GM19438 (cell line): ENCODE data around the gene CIRBP.

Source experiments
- ATAC-seq: cut with Tn5 transposase; IDR thresholded peaks from one replicate; pipeline ENCODE4 v1.9.1; 2021; ENCODE audit warnings: low read depth; ENCODE audit not compliant: unreplicated experiment

CIRBP gene

DNA sequence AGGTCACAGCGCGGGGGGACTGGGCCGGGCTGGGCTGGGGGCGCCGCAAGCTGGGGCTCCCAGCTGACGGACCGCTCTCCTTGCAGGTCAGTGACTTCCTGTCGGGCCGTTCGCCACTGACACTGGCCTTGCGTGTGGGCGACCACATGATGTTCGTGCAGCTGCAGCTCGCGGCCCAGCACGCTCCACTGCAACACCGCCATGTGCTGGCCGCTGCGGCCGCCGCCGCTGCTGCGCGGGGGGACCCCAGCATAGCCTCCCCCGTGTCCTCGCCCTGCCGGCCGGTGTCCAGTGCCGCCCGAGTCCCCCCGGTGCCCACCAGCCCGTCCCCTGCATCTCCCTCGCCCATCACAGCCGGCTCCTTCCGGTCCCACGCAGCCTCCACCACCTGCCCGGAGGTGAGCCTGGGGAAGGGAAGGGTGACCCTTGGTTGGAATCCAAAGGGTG is 15.0 kb upstream of the CIRBP start:
- no peak for ATAC-seq

DNA sequence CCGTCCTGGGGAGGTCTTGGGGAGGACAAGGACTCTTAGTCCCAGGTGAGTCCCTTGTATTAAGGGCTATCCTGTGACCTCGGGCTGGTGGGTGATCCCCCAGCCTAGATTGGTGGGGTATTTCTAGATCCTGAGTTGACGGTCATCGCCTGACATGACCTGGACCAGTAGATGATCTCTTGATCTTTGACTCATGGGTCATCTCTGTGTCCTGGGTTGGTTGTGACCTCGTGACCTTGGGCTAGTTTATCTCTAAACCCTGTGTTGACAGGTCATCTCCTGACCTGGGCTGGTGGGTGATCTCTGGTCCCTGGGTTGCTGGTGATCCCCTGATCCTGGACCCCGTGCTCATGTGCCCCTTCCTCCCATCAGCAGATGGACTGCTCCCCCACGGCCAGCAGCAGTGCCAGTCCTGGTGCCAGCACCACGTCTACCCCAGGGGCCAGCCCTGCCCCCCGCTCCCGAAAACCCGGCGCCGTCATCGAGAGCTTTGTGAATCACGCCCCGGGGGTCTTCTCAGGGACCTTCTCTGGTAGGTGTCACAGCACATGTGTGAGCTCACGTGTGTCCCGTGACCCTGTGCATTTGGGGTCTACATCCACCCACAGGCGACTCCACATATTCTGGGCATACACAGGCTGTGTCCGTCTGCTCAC is 14.5 kb upstream of the CIRBP start:
- ATAC-seq = no peak

DNA sequence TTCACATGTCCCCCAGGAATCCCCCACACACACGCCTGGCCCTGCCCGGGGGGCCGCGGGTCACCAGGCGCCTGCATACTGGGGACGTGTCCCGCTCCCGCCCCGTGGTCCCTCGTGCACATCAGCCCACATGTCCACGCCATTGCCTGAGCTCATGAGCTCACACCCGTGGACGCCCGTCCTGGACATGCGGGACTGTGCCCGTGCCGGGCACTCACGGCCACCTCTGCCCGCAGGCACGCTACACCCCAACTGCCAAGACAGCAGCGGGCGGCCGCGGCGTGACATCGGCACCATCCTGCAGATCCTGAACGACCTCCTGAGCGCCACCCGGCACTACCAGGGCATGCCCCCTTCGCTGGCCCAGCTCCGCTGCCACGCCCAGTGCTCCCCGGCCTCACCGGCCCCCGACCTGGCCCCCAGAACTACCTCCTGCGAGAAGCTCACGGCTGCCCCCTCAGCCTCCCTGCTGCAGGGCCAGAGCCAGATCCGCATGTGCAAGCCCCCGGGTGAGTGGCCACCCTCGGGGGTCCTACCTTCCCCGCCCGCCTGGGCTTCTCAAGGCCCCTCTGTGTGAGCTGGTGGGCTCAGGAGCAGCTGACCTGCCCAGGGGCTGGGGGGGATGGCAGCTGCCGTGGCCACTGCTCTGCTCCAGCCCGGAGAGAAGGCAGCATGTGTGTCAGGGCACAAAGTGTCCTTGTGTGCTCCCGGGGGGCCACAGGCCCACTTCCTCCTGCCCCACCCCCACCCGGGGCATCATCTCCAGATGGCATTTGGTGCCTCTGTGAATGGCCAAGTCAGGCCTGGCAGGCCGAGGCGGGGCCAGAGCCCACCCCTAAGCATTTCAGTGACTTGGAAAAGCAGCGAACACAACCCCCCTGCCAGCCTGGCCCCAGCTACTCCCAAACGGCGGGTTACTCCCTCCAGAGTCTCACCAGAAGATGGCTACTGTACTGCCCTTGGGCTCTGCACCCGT is 13.7 kb upstream of the CIRBP start:
- no peak for ATAC-seq

DNA sequence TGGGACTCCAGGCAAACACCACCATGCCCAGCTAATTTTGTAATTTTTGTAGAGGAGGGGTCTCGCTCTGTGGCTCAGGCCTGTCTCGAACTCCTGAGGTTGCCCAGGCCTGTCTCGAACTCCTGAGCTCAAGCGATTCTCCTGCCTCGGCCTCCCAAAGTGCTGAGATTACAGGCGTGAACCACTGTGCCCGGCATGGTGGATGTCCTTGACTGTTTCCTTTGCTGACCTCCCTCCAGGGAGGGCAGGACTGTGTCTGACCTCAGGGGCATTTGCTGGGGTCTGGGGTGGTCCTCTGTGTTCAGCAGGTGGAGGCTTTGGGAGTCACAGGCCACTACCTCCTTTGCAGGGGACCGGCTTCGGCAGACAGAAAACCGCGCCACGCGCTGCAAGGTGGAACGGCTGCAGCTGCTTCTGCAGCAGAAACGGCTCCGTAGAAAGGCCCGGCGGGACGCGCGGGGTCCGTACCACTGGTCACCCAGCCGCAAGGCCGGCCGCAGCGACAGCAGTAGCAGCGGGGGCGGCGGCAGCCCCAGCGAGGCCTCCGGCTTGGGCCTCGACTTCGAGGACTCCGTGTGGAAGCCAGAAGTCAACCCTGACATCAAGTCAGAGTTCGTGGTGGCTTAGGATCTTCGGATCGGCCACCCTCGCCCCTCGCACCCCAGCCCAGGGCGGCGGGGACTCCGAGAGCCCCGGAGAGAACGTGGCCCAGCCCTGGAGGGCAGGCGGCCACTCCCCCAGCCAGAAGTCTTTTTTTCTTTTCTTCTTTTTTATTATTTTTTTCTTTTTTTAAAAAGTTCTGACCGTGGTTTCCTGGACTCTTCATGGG is 12.3 kb upstream of the CIRBP start:
- no peak for ATAC-seq

DNA sequence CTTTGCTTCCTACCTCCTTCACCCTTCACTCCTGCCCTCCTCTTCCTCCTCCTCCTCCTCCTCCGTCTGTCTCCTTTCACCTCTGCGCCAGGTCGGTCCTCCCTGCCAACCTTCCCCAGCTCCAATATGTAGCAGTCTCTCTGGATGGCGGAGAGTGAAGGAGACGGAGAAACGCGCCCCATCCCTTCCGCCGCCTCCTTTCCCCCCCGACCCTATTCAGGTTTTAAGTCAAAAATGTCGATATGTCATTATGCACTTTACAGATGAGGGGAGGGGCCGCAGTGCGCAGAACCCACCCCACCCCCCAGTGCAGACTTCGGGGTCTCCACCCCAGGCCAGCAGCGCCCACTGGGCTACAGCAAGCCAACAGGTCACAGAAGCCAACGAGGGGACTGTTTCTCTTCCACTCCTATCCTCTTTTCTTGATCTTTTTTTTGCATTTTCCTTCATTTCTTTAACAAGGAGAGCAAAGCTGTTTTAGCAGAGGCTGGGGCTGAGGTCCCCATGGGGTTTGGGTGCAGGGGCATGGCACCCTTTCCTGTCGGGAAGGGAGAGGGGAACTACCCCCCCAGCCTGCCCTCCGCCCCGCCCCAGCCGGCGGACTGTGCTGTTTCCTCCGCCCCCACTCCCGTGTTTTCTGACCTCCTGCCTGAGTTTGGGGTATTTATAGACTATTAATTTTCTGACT is 11.5 kb upstream of the CIRBP start:
- ATAC-seq = no peak

DNA sequence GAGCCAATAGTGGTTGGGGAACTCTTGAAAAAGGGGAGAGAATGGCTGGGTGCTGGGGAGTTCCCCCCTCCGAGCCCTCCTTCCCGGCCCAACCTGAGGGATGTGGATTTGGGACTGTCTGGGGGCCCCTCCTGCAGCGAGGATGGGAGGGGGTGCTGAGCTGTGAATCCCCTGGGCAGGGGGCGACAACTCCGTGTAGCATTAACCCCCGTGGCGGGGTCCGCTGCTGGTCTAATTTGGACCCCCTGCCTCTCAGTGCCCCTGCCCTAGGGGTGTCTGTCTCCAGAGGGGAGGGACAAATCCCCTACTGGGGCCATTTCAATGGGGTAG is 11.0 kb upstream of the CIRBP start:
- ATAC-seq = no peak

DNA sequence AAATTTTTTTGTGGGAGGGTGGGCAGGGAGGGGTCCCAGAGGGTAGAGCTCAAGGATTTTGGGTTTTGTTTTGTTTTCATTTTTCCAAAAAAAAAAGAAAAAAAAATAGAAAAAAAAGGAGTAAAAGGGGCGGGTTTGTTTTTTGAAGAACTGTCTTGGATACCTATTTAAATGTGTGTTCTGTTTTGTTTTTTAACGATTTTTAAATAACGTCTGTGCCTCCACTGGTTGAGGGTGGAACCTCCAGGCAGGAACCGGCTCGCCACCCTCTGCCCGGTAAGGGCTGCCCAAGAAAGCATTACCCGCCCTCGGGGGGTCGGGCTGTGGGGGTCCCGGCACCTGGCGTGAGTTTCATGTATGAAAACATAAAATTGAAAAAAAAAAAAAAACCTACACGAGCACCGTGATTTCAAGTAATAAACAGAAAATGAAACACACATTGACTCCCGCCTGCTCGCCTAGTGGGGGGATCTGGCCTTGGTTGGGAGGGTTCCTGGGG is 10.4 kb upstream of the CIRBP start:
- ATAC-seq = no peak

DNA sequence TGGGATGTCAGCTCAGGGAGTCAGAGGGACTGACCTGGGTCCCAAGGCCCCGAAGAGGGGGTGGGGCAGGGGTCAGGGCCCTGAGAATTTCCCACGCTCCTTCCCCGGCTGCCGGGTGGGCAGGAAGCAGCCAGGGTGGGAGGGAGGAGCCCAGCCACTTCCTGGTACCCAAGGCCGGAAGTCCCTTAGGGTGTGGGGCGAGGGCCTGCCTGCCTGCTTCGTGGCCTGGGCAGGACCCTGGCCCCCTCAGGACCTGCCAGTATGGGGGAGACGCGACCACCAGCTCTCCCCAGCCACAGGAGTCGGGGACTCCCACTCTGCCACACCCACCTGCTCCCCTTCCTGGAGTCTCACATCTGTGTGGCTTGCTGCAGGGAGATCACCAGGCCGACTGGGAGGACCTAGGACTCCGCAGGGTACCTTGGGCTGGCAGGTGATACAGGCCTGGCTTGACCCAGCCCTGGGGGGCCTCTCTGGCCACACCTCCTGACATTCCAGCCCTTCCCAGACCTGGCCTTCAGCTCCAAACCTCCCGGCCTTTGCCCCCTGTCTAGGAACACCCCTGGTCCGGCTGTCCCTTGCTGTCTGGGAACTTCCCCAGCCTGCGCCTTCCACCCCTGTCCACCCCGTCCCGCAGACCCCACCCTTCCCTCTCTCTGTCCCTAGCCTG is 9.8 kb upstream of the CIRBP start:
- ATAC-seq = no peak

DNA sequence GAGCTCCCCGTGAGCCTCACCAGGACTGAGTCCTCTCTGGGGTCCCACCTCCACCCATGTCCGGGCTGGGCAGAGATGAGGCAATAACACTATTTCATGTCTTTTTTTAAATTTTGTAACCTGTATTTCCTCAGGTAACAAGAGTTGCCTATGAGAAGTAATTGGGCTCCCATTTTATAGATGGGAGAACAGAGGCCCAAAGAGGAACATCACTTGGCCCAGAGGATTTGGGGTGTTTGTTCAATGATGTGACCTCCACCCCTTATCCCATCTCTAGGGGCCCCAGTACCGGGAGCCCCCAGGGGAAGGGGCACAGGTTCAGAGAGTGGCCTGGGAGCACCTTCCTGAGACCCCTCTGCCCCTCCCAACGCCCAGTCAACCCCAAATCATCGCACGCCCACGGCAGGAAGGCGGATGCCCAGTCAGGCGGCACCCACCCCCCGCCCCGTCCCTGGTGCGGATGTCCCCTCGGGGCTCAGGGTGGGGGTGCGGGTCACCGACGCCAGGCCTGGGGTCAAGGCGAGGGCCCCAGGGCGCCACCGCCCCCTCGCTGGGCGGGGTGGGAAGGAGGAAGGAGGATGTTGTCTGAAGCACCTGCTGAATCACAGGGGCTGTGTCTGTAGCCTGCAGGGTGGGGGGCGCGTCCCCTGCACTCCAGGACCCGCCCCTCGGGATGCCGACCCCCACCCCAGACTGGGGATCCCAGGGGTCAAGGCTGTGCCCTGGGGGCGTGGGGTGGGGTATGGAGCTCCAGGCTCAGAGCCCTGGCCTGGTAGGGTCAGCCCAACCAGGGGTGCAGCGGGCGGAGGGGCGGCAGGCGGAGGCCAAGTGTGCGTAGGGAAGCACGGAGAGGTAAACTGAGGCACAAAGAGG is 9.0 kb upstream of the CIRBP start:
- no peak for ATAC-seq

DNA sequence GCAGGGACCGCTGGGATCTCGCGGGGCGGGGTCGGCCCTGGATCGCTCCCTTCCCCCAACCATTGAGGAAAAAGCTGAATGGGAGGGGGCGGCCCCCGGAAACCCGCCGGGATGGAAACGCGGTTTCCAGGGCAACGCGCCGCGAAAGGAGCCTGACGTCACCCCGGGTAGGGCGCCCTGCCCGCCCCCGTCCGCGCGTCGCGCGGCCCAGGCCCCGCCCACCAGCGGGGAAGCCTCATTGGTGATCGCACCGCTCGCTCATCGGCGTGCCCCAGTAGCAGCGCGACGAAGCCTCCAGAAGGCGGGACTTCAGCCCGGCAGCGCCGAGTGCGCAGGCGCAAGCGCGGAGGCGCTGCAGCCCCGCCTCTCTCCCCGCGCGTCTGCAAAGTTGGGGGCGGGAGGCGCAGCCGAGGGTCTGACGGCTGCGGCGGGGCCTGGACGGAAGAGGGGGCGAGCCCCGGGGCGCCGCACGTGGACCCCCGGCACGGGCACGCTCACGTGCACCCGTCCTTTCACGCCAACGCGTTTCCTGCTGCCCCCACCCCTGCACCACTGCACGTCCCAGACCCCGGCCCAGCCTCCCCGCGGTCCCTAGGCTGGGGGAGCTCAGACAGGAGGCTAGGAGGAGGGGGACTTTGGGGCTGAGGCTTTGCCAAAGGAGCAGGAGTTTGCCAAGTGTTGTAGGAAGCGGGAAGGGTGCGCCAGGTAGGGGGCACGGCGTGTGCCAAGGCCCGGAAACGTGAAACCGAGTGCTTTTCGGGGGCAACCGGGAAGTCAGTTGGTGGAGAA is 8.2 kb upstream of the CIRBP start:
- ATAC-seq = peak; percentile 43

DNA sequence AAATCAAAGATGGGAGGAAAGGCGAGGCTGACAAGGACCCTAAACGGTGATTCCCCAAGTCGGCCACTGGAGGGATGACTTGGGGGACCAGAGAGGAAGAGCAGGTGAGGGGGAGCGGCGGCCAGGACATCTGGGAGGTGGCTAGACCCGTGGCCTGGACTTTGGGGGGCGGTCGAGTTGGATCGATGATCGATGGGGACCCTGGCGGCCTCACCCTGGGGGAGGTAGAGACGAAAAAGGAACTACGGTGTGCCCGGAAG is 7.7 kb upstream of the CIRBP start:
- ATAC-seq = no peak

DNA sequence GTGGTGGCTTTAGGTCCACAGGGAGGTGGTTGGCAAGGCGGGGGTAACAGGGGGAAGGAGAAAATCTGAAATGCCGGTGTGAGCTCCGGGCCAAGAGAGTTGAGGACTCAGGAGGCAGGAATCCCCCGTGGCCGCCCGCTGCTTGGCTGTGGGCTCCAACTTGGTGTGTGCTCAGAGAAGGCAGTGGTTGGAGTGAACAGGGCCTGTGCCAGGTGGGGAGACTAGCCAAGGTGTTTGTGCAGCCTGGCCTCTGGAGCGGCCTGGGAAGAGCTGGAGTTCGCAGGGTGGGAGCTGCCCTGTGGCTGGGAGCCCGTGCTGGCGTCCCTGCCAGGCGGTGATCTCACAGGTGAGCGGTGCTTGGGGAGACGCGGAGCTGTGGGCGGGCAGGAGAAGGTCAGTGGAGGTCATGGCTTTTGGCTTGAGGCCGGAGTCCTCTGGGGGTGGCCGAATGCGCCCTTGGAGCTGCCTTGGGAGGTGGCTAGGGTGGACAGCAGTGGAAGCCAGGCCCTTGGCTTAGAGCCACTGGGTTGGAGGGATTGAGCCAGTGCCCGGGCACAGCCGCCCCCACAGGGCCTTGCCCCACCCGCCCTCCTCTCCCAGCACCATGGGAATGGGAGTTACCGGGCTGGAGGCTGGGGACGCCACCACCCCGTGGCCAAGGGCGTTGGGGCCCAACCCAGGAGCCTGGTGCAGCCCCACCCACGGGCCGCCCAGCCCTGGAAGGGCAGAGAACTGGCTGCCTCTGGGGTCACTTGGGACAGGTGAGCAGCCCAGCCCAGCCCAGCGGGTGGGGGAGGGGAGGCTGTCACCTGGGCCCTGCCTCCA is 7.1 kb upstream of the CIRBP start:
- no peak for ATAC-seq

DNA sequence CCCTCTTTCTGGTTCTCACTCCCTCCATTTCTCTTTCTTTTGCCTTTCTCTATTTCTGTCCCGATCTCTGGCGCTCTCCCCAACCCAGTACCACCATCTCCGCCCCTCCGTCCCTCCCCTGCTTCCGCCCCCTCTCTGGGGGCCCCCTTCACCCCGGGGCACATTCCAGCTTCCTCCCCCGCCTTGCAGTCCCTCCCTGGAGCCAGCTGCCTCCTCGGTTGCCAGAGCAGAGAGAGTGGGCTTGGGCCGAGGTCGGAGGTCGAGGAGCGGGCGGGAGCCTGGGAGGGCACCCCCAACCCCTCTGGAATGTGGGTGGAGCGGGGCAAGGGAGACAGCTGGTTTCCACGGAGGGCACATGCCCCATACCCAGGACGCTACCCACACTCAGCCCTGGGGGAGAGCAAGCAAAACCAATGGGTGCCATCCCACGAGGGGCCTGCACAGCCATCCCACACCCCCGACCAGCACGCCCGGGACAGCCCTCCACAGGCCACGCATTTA is 6.5 kb upstream of the CIRBP start:
- no peak for ATAC-seq

DNA sequence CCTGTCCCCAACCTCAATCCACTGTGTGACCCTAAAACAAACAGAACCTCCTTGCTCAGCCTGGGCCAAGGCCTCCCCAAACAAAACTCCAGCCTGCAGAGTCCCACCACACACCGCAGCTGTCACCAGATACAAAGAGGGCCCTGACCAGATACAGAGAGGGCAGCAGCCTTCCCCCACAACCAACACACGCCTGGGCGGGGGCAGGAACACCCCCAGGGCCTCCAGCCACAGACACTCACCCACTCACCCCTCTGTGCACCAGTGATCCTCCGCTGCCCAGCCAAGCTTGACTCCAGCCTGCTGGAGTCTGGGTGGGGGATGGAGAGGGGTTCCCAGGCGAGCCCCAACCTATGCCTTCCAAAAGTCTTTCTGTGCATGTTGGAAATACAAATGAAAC is 5.9 kb upstream of the CIRBP start:
- no peak for ATAC-seq

DNA sequence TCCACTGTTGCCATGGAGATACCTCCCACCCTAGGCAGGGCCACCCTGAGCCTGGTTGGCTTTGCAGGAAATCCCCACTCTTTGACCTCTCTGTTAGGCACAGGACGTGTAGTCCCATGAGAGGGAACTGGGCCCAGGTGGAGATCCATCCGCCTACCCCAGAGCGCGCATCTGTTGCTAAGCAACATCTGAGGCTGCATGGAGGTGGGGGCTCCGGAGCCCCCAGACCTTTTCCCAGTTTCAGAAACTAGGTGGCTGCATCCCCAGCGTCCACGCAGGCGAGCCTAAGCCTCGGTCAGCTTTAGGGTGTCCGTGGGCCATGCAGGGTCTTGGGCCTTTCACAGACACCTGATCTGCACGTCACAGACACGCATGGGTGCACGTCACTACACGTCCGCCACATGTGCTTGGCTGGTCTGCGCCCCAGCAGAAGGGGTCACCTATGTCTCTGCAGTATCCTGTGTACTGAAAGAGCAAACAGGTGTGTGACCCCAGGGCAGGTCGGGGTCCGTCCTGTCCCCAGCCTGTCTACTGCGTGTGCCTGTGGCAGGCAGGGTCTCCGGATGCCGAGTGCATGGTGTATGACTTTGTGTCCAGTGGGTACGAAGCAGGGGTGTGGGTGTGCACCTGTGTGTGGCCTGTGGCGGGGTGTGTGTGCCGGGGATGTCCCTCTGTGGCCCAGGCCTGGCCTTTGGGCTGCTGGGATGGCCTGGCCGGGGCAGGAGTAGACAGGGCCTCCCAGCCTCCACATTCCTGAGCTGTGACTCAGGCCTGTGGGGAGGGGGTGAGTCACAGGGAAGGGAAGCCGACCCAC is 4.1 kb upstream of the CIRBP start:
- no peak for ATAC-seq

DNA sequence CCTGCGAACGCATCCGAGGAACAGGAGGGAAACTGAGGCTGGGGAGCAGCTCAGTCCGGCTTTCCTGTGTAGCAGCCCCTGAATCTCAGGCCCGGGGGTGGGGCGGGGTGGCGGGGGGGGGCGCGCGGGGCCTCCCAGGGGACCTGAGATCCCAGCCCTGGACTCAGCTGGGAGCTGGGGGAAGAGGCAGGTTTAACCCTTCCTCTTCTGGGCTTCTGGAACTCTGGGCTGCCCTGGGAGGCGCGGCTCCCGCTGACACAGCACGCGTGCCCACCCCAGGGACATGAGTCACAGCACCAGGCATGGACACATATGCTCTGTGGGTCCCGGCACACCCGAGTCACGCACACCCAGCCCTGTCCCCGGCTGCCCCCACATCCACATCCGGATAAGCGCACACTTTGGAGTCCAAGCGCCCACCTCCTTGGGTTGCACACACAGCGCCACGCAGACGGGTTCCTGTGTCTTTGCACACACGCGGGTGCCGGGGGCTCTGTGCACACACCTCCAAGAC is 3.5 kb upstream of the CIRBP start:
- no peak for ATAC-seq
